Endodermal cell (in vitro differentiated cells): ENCODE results near the gene DDRGK1. TPM values are rescaled to one million over a fixed set of nuclear protein-coding genes. Genes with fewer than 3 reads are reported as not detected.

Source experiments
- DNase-seq: peaks from one replicate; pipeline ENCODE4 v3.0.0-alpha.2; 2017
- H3K27ac ChIP-seq: 2 replicates; pipeline ENCODE4 v1.5.1; 2013; ENCODE audit warnings: mild to moderate bottlenecking, low read depth, low read length, moderate library complexity
- H3K27me3 ChIP-seq: 2 replicates; pipeline ENCODE4 v1.6.1; 2013; ENCODE audit warnings: mild to moderate bottlenecking, low read length, moderate library complexity; ENCODE audit not compliant: insufficient read depth, control insufficient read depth, poor library complexity, severe bottlenecking
- H3K36me3 ChIP-seq: 2 replicates; pipeline ENCODE4 v1.7.0; 2013; ENCODE audit warnings: mild to moderate bottlenecking, low read length, moderate library complexity; ENCODE audit not compliant: control insufficient read depth, insufficient read depth
- H3K4me1 ChIP-seq: one replicate; pipeline ENCODE4 v1.7.0; 2013; ENCODE audit warnings: low read length; ENCODE audit not compliant: control insufficient read depth, insufficient read depth
- H3K4me3 ChIP-seq: 2 replicates; pipeline ENCODE4 v1.5.1; 2013; ENCODE audit warnings: mild to moderate bottlenecking, low read length, moderate library complexity
- H3K9ac ChIP-seq: 2 replicates; pipeline ENCODE4 v1.6.1; 2013; ENCODE audit warnings: mild to moderate bottlenecking, low read length, moderate library complexity; ENCODE audit not compliant: poor library complexity, severe bottlenecking; ENCODE audit errors: extremely low read depth
- H3K9me3 ChIP-seq: 2 replicates; pipeline ENCODE4 v1.6.1; 2013; ENCODE audit warnings: mild to moderate bottlenecking, low read length, moderate library complexity; ENCODE audit not compliant: control insufficient read depth
- H3K27ac Mint-ChIP-seq: 2 replicates; pipeline ENCODE4 v1.8.0; 2020; ENCODE audit warnings: mixed read lengths
- H3K27me3 Mint-ChIP-seq: 2 replicates; pipeline ENCODE4 v1.8.0; 2021; ENCODE audit warnings: mild to moderate bottlenecking, mixed read lengths; ENCODE audit not compliant: insufficient read depth
- H3K36me3 Mint-ChIP-seq: 2 replicates; pipeline ENCODE4 v1.8.0; 2020; ENCODE audit warnings: low read depth, mixed read lengths
- H3K4me1 Mint-ChIP-seq: 2 replicates; pipeline ENCODE4 v1.8.0; 2020; ENCODE audit warnings: mixed read lengths
- H3K4me3 Mint-ChIP-seq: 2 replicates; pipeline ENCODE4 v1.8.0; 2020; ENCODE audit warnings: mild to moderate bottlenecking, moderate library complexity, mixed read lengths
- H3K9me3 Mint-ChIP-seq: 2 replicates; pipeline ENCODE4 v1.8.0; 2020; ENCODE audit warnings: mild to moderate bottlenecking, mixed read lengths
- WGBS, 2 experiments: methylation state at CpG; one replicate each; pipeline versions ENCODE4 v1.1.5 to v1.1.7; 2013; ENCODE audit warnings: missing lambda C conversion rate in 2 of 2, mixed read lengths in 1 of 2; ENCODE audit not compliant: insufficient coverage in 1 of 2, insufficient read length in 1 of 2; 5-methylcytosine and 5-hydroxymethylcytosine counted together
- total RNA-seq, 2 donors: library from RNA; stranded (reverse); fragmentation: NEBNext Ultra II Directional in 1 of 2; extraction: Animal tissue kit (Norgen Biotek cat#: 25700) in 1 of 2; gene quantifications; 2 replicates in 1 of 2; 3 replicates in 1 of 2; pipeline ENCODE4 v1.2.1, GENCODE V29; 2021
- TF ChIP-seq, protein P1 (sequence below): fragments of 200-600 bp; sonication (generic); conservative IDR thresholded peaks from 2 replicates; pipeline ENCODE4 v1.5.0; 2021; ENCODE audit warnings: antibody characterized with exemption, mild to moderate bottlenecking

DDRGK1 gene
- total RNA-seq, 2 donors from 2014 or later: 55.0 to 59.3 TPM

DNA sequence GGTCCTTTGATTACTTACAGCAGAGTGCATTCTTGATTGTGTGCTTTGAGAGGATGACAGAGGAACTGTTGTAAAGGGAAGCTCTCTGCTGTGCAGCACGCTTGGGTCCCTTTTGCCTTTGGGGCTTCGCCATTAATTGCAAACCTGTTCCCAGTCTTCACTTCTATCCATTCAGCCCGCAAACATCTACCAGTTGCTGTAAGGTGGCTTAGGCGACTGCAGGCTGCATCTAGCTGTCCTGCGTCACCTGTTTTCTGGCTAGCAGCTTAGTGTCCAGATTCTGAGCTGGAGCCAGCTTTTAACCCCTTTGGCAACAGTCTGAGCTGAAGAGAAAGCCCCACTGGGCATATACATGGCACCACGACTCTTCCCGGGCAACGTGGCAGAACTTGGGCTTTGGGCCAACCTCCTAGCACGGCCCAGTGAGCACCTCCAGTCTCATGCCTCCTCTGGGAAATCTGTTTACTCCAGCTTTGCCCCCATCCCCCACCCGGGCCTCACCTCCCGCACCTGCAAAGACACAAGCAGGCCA, 42.3 kb downstream of the DDRGK1 start:
- peak; percentile 49 for DNase-seq
- Histone ChIP-seq H3K27ac (no peak overlapping the region), H3K9ac (no peak overlapping the region), H3K9me3 (no peaks in the 10 kb centered on the region), H3K36me3 (no peaks in the 10 kb centered on the region), H3K27me3 (no peaks in the 10 kb centered on the region), H3K4me3 (no peak overlapping the region), H3K4me1 (peaks cover 3% of the 10 kb centered on the region)
- 83 to 93% methylated on average over 7 to 10 of the region's 11 CpGs for WGBS, 2 experiments
- peaks cover 19% of the 10 kb centered on the region for H3K4me1 Mint-ChIP-seq
- peak overlapping the region; percentile 61 for H3K27ac Mint-ChIP-seq
- peaks cover 3% of the 10 kb centered on the region for H3K9me3 Mint-ChIP-seq
- H3K36me3 Mint-ChIP-seq: peaks cover 10% of the 10 kb centered on the region
- H3K4me3 Mint-ChIP-seq: no peak overlapping the region
- TF ChIP-seq, protein P1, sequence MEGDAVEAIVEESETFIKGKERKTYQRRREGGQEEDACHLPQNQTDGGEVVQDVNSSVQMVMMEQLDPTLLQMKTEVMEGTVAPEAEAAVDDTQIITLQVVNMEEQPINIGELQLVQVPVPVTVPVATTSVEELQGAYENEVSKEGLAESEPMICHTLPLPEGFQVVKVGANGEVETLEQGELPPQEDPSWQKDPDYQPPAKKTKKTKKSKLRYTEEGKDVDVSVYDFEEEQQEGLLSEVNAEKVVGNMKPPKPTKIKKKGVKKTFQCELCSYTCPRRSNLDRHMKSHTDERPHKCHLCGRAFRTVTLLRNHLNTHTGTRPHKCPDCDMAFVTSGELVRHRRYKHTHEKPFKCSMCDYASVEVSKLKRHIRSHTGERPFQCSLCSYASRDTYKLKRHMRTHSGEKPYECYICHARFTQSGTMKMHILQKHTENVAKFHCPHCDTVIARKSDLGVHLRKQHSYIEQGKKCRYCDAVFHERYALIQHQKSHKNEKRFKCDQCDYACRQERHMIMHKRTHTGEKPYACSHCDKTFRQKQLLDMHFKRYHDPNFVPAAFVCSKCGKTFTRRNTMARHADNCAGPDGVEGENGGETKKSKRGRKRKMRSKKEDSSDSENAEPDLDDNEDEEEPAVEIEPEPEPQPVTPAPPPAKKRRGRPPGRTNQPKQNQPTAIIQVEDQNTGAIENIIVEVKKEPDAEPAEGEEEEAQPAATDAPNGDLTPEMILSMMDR: no peak
- H3K27me3 Mint-ChIP-seq: no peaks in the 10 kb centered on the region

DNA sequence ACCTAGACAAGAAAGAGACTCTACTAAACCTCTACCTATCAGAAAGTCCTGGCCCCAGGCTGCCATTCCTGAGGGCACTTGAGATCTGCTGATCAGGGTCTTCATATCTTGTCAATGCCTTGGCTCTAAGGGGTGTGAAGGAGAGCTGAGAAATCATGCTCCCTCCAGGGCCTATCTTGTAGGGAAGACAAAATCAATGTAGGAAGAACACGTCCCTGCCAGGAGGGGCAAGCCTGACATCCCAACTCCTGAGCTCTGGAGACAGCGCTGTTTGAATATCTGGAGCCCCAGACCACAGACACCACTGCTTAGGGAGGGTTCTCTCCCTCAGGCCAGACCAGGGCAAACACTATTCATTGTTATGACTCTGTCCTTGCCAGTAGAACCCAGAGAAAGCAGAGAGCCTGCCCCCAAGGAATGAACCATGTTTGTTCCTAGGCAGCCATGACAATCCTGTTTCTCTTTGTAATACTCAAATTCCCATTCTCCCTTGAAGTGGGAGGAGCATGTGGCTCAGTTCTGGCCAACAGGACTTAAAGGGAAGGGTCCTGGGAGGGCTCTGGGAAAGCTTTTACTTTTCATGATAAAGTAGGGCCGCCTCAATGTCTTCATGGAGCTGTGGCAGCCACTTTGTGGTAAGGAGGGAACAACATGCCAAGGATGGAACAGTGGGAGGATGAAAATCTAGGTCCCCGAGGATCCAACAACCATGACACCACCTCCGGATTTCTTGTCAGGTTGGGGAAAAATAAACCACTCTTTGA, 43.0 kb downstream of the DDRGK1 start:
- H3K27ac Mint-ChIP-seq: peak overlapping the region; percentile 61
- peaks cover 3% of the 10 kb centered on the region for H3K9me3 Mint-ChIP-seq
- Histone ChIP-seq H3K36me3 (no peaks in the 10 kb centered on the region), H3K9me3 (no peaks in the 10 kb centered on the region), H3K4me1 (peaks cover 3% of the 10 kb centered on the region), H3K27me3 (no peaks in the 10 kb centered on the region), H3K27ac (no peak overlapping the region), H3K4me3 (no peak overlapping the region), H3K9ac (no peak overlapping the region)
- peaks cover 20% of the 10 kb centered on the region for H3K4me1 Mint-ChIP-seq
- peak; percentile 51 for DNase-seq
- H3K27me3 Mint-ChIP-seq: no peaks in the 10 kb centered on the region
- TF ChIP-seq, protein P1: no peak
- peaks cover 14% of the 10 kb centered on the region for H3K36me3 Mint-ChIP-seq
- H3K4me3 Mint-ChIP-seq: peak overlapping the region; percentile 19
- 80 to 85% methylated on average over 5 of the region's 5 CpGs for WGBS, 2 experiments

DNA sequence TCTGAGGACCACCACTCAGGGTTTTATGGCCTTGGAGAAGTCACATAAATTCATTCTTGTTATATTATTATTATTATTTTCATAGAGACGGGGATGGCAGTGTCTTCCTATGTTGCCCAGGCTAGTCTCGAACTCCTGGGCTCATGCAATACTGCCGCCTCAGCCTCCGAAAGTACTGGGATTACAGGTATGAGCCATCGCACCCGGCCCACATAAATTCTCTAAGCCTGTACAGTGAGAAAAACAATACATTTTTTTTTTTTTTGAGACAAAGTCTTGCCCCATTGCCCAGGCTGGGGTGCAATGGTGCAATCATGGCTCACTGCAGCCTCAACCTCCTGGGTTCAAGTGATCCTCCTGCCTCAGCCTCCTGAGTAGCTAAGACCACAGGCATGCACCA, 44.1 kb downstream of the DDRGK1 start:
- Histone ChIP-seq H3K27ac (no peak overlapping the region), H3K9ac (no peak overlapping the region), H3K4me3 (no peak overlapping the region), H3K9me3 (no peaks in the 10 kb centered on the region), H3K36me3 (no peaks in the 10 kb centered on the region), H3K4me1 (peaks cover 3% of the 10 kb centered on the region), H3K27me3 (no peaks in the 10 kb centered on the region)
- Mint-ChIP-seq H3K4me3 (peak overlapping the region; percentile 97), H3K27ac (no peak overlapping the region), H3K9me3 (peaks cover 3% of the 10 kb centered on the region), H3K27me3 (no peaks in the 10 kb centered on the region), H3K4me1 (peaks cover 20% of the 10 kb centered on the region), H3K36me3 (peaks cover 18% of the 10 kb centered on the region)
- 93 to 94% methylated on average over 6 of the region's 6 CpGs for WGBS, 2 experiments
- TF ChIP-seq, protein P1: no peak
- DNase-seq: no peak
